ENCODE results near the gene VEPH1.

DNA sequence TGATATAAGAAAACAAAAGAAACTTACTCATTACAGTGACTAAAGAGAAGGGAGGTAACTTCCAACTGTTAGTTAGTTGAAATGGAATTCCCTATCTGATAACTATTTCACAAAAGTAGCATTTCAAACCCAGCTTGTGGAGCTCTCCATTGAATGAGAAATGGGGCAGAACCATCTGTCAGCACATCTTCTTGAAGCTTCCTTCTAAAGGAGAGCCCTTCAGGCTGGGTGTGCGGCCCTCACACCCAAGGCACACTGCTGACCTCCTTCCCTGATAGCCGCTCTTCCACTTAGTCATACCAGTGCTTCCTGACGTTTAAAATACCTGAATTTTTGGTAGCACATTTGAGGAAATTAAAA lies 28.1 kb upstream of the VEPH1 start:
- TF ChIP-seq CTCF (IDR thresholded peaks at IDR 0.05) (no peak), POLR2AphosphoS5 (IDR thresholded peaks at IDR 0.05; ENCODE audit: low read depth, low read length) (no peak)
